Muscle of leg (tissue), 11 donors: ENCODE results near the gene FGGY. TPM values are rescaled to one million over a fixed set of nuclear protein-coding genes. Genes with fewer than 3 reads are reported as not detected.
"Not testable (repeated sequence)": the region's sequence is repeated elsewhere in the genome, so short reads cannot be mapped to it uniquely, and the experiment has no call there.

Source experiments
- DNase-seq: peaks from one replicate; pipeline ENCODE4 v3.0.0; 2013
- H3K27ac ChIP-seq: one replicate; pipeline ENCODE4 v1.5.1; 2013; ENCODE audit warnings: mild to moderate bottlenecking, low read length, control low read depth
- H3K27me3 ChIP-seq: one replicate; pipeline ENCODE4 v1.6.1; 2013; ENCODE audit warnings: low read length; ENCODE audit not compliant: control insufficient read depth, insufficient read depth
- H3K36me3 ChIP-seq: one replicate; pipeline ENCODE4 v1.6.1; 2013; ENCODE audit warnings: low read length; ENCODE audit not compliant: control insufficient read depth, insufficient read depth
- H3K4me1 ChIP-seq: one replicate; pipeline ENCODE4 v1.6.1; 2013; ENCODE audit warnings: low read length; ENCODE audit not compliant: control insufficient read depth, insufficient read depth
- H3K4me3 ChIP-seq: one replicate; pipeline ENCODE4 v1.5.1; 2013; ENCODE audit warnings: low read length, control low read depth
- H3K9me3 ChIP-seq: replicated peaks from 2 replicates; pipeline ENCODE4 v1.6.1; 2013; ENCODE audit warnings: low read depth, low read length; ENCODE audit not compliant: control insufficient read depth
- WGBS: methylation state at CpG from one replicate; pipeline ENCODE4 v1.1.5; 2013; ENCODE audit warnings: missing lambda C conversion rate; ENCODE audit not compliant: insufficient coverage; 5-methylcytosine and 5-hydroxymethylcytosine counted together
- polyA plus RNA-seq, 8 donors: library from polyadenylated mRNA; unstranded; fragments of 120-200 nt; gene quantifications; one replicate each; pipeline versions ENCODE4 v1.2.1 to v1.2.3, GENCODE V29; 2013; ENCODE audit warnings: inconsistent platforms in 1 of 8, low replicate concordance in 1 of 8; ENCODE audit not compliant: insufficient read length in 8 of 8, insufficient read depth in 1 of 8
- total RNA-seq: library from RNA; stranded (reverse); fragments of 120-200 nt; gene quantifications from one replicate; pipeline ENCODE4 v1.2.4, GENCODE V29; 2013

The FGGY gene
- total and polyA plus RNA-seq, 9 donors, result 8.0 to 23.7 (median 12.7) TPM

GRCh38 chr1:59446257-59446901 is 149.5 kb downstream of the FGGY start:
- Histone ChIP-seq H3K36me3 (no peaks in the 10 kb centered on the region), H3K4me1 (peaks cover 8% of the 10 kb centered on the region), H3K4me3 (no peak overlapping the region), H3K27ac (no peak overlapping the region), H3K27me3 (no peaks in the 10 kb centered on the region), H3K9me3 (no peaks in the 10 kb centered on the region)
- 46% methylated on average over 6 of the region's 9 CpGs for WGBS
- DNase-seq, result peak; percentile 37

GRCh38 chr1:59452026-59452425 is 155.1 kb downstream of the FGGY start:
- no peak for DNase-seq
- Histone ChIP-seq H3K4me3 (no peak overlapping the region), H3K9me3 (no peaks in the 10 kb centered on the region), H3K27ac (no peak overlapping the region), H3K27me3 (no peaks in the 10 kb centered on the region), H3K36me3 (no peaks in the 10 kb centered on the region), H3K4me1 (no peaks in the 10 kb centered on the region)
- WGBS, result no CpG with 5 or more reads among the region's 1 CpG

- WGBS, result 78% methylated on average over 1 of the region's 1 CpG
Observed at GRCh38 chr1:59452559-59452958, 155.7 kb downstream of the FGGY start.

GRCh38 chr1:59453297-59453968 is 156.5 kb downstream of the FGGY start:
- no peaks in the 10 kb centered on the region for H3K4me1 ChIP-seq
- no peak overlapping the region for H3K27ac ChIP-seq
- H3K36me3 ChIP-seq, result no peaks in the 10 kb centered on the region
- no peak for DNase-seq
- H3K4me3 ChIP-seq, result no peak overlapping the region
- H3K27me3 ChIP-seq, result no peaks in the 10 kb centered on the region
- no peaks in the 10 kb centered on the region for H3K9me3 ChIP-seq
- WGBS, result 78% methylated on average over 2 of the region's 2 CpGs

More at GRCh38 chr1:59452559-59452958, 155.7 kb downstream of the FGGY start:
- Histone ChIP-seq H3K36me3 (no peaks in the 10 kb centered on the region), H3K9me3 (no peaks in the 10 kb centered on the region), H3K27ac (no peak overlapping the region), H3K27me3 (no peaks in the 10 kb centered on the region), H3K4me1 (no peaks in the 10 kb centered on the region), H3K4me3 (no peak overlapping the region)
- no peak for DNase-seq

- no peaks in the 10 kb centered on the region for H3K27me3 ChIP-seq
- DNase-seq, result no peak
- no peaks in the 10 kb centered on the region for H3K36me3 ChIP-seq
- no peaks in the 10 kb centered on the region for H3K4me1 ChIP-seq
- H3K9me3 ChIP-seq, result peaks cover 8% of the 10 kb centered on the region
- H3K27ac ChIP-seq, result no peak overlapping the region
- no CpG with 5 or more reads among the region's 2 CpGs for WGBS
- H3K4me3 ChIP-seq, result no peak overlapping the region
Observed at GRCh38 chr1:59455206-59455605, 158.3 kb downstream of the FGGY start.

- no CpG with 5 or more reads among the region's 2 CpGs for WGBS
- no peak overlapping the region for H3K27ac ChIP-seq
- peaks cover 9% of the 10 kb centered on the region for H3K9me3 ChIP-seq
- no peaks in the 10 kb centered on the region for H3K27me3 ChIP-seq
- no peak for DNase-seq
- no peaks in the 10 kb centered on the region for H3K4me1 ChIP-seq
- H3K36me3 ChIP-seq, result no peaks in the 10 kb centered on the region
- no peak overlapping the region for H3K4me3 ChIP-seq
Observed at GRCh38 chr1:59457786-59458185, 160.9 kb downstream of the FGGY start.

GRCh38 chr1:59458884-59459283 is 162.0 kb downstream of the FGGY start:
- Histone ChIP-seq H3K27me3 (no peaks in the 10 kb centered on the region), H3K4me1 (no peaks in the 10 kb centered on the region), H3K9me3 (peaks cover 9% of the 10 kb centered on the region), H3K27ac (no peak overlapping the region), H3K36me3 (no peaks in the 10 kb centered on the region), H3K4me3 (no peak overlapping the region)
- no peak for DNase-seq
- WGBS, result 40% methylated on average over 1 of the region's 2 CpGs

- no CpG with 5 or more reads among the region's 2 CpGs for WGBS
- not testable (repeated sequence) for H3K27me3 ChIP-seq, H3K4me3 ChIP-seq, H3K36me3 ChIP-seq, H3K9me3 ChIP-seq, H3K27ac ChIP-seq, H3K4me1 ChIP-seq, DNase-seq
Observed at GRCh38 chr1:59462942-59463341, 166.0 kb downstream of the FGGY start.

GRCh38 chr1:59465478-59465877 is 168.6 kb downstream of the FGGY start:
- not testable (repeated sequence) for H3K4me1 ChIP-seq, H3K9me3 ChIP-seq, H3K27ac ChIP-seq, H3K36me3 ChIP-seq, H3K27me3 ChIP-seq, H3K4me3 ChIP-seq, DNase-seq

- WGBS, result 100% methylated on average over 1 of the region's 1 CpG
- H3K4me3 ChIP-seq, result no peak overlapping the region
Observed at GRCh38 chr1:59468828-59469428, 172.0 kb downstream of the FGGY start.

More at GRCh38 chr1:59468828-59469428, 172.0 kb downstream of the FGGY start:
- DNase-seq, result no peak
- Histone ChIP-seq H3K9me3 (peaks cover 2% of the 10 kb centered on the region), H3K27me3 (no peaks in the 10 kb centered on the region), H3K36me3 (no peaks in the 10 kb centered on the region), H3K27ac (no peak overlapping the region), H3K4me1 (no peaks in the 10 kb centered on the region)
